SK-N-SH (cell line): ENCODE measurements around the gene TM4SF4.
"Not testable (repeated sequence)": the region's sequence is repeated elsewhere in the genome, so short reads cannot be mapped to it uniquely, and the experiment has no call there.

Source experiments
- CHD2 ChIP-seq: fragments of 150-350 bp; IDR thresholded peaks from 2 replicates; pipeline ENCODE4 v1.6.1; 2018; ENCODE audit warnings: low read length; ENCODE audit not compliant: partially characterized antibody
- CTCF ChIP-seq: fragments of 200-600 bp; sonication (generic); IDR thresholded peaks from 2 replicates; pipeline ENCODE4 v1.6.1; 2017; ENCODE audit warnings: antibody characterized with exemption, mild to moderate bottlenecking, moderate library complexity
- EP300 ChIP-seq, 2 experiments: IDR thresholded peaks; 2 replicates each; pipeline versions ENCODE4 v1.4.0 to v1.6.1; 2012; ENCODE audit warnings: borderline replicate concordance in 1 of 2, low read depth in 1 of 2, low read length in 1 of 2
- EZH2phosphoT487 ChIP-seq: fragments of 200-600 bp; sonication (generic); IDR thresholded peaks from 2 replicates; pipeline ENCODE4 v1.6.1; 2017; ENCODE audit warnings: low read depth, mixed run types, mild to moderate bottlenecking, antibody characterized with exemption, moderate library complexity, borderline replicate concordance
- FOXM1 ChIP-seq: IDR thresholded peaks from 2 replicates; pipeline ENCODE4 v1.4.0; 2012; ENCODE audit warnings: low read depth, mild to moderate bottlenecking
- IRF3 ChIP-seq: fragments of 150-350 bp; IDR thresholded peaks from 2 replicates; pipeline ENCODE4 v1.6.1; 2016; ENCODE audit warnings: mild to moderate bottlenecking, low read depth, low read length
- NFIC ChIP-seq: IDR thresholded peaks from 2 replicates; pipeline ENCODE4 v1.4.0; 2012; ENCODE audit warnings: borderline replicate concordance
- POLR2AphosphoS5 ChIP-seq: IDR thresholded peaks from 2 replicates; pipeline ENCODE4 v1.6.1; 2012; ENCODE audit warnings: low read depth, low read length
- RAD21 ChIP-seq: IDR thresholded peaks from 2 replicates; pipeline ENCODE4 v1.6.1; 2012; ENCODE audit warnings: mild to moderate bottlenecking, low read length
- REST ChIP-seq: IDR thresholded peaks from 2 replicates; pipeline ENCODE4 v1.6.1; 2012; ENCODE audit warnings: mild to moderate bottlenecking, low read depth, low read length, moderate library complexity
- TAF1 ChIP-seq: IDR thresholded peaks from 2 replicates; pipeline ENCODE4 v1.6.1; 2012; ENCODE audit warnings: low read depth, mild to moderate bottlenecking, low read length, moderate library complexity, borderline replicate concordance
- TCF12 ChIP-seq: IDR thresholded peaks from 2 replicates; pipeline ENCODE4 v1.4.0; 2012
- USF2 ChIP-seq: fragments of 150-350 bp; IDR thresholded peaks from 2 replicates; pipeline ENCODE4 v1.6.1; 2017; ENCODE audit warnings: antibody characterized with exemption, low read length, low read depth, borderline replicate concordance
- ZBTB33 ChIP-seq: IDR thresholded peaks from 2 replicates; pipeline ENCODE4 v1.4.0; 2012; ENCODE audit warnings: low read depth, borderline replicate concordance

- not testable (repeated sequence) for TF ChIP-seq CTCF; RAD21; TAF1; CHD2; USF2; REST; POLR2AphosphoS5; NFIC; EZH2phosphoT487; FOXM1; EP300 (IDR thresholded peaks at IDR 0.05; ENCODE audit: borderline replicate concordance in 1 of 2, low read depth in 1 of 2, low read length in 1 of 2); TCF12; ZBTB33; IRF3
Measured at GRCh38 chr3:149444867-149445266, 29.6 kb upstream of the TM4SF4 start.
